GM19035 (cell line): Measurements from ENCODE around the gene SAMD13.
"Not testable (repeated sequence)": the region's sequence is repeated elsewhere in the genome, so short reads cannot be mapped to it uniquely, and the experiment has no call there.

Experiments
- ATAC-seq: cut with Tn5 transposase; IDR thresholded peaks from one replicate; pipeline ENCODE4 v1.9.1; 2021; ENCODE audit not compliant: unreplicated experiment

Gene SAMD13

DNA sequence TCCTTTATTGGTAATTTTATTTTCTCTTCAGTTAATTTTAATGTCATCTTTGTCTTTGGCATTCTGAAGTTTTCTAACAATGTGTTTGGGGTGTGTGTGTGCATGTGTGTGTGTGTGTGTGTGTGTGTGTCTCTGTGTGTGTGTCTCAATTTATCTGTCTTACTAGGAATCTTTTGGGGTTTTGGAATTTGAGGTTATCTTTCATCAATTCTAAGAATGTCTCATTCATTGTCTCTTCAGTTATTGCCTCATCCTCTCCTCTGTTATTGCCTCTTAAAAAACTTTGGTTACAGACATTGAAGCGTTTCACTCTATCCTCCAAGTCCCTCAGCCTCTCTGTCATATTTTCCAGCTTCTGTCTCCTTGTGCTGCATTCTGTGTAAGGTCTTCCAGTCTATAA, 18.1 kb upstream of the SAMD13 start:
- ATAC-seq: no peak

DNA sequence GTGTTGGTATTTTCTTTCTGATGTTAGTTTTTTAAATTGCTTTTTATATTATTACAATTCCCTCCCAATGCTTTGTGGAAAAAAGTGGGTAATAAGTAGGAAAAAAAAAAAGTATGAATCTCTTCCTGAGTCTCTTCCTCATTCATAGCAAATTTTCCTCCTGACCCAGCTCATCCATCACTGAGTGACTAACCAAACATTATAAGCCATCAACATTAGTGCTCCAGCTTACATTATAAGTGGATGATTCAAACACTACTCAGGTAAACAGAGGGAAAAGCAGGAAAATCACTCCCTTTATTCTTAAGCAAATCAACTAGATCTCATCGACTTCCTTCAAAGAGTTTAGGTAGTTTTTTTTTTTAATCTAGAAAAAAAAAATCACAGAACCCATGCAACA, 15.4 kb upstream of the SAMD13 start:
- no peak for ATAC-seq

DNA sequence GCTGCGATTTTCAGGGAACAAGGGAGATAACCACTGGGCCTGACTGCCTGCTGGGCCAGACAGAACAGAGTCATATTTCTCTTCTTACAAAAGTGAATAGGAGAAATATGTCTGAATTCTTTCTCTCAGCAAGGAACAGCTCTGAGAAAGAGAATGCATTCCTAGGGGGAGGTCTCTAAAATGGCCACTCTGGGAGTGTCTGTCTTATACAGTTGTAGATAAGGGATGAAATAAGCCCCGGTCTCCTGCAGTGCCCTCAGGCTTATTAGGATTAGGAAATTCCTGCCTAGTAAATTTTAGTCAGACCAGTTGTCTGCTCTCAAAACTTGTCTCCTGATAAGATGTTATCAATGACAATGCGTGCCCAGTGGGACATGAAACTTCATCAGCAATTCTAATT, 14.1 kb upstream of the SAMD13 start:
- ATAC-seq: not testable (repeated sequence)

- ATAC-seq: no peak
Measured at GRCh38 chr1:84289169-84289785, 12.2 kb upstream of the SAMD13 start.

GRCh38 chr1:84291882-84292655, 9.4 kb upstream of the SAMD13 start:
- no peak for ATAC-seq

GRCh38 chr1:84293766-84294165, 7.7 kb upstream of the SAMD13 start:
- no peak for ATAC-seq

- no peak for ATAC-seq
Measured at GRCh38 chr1:84294751-84295150, 6.8 kb upstream of the SAMD13 start.

DNA sequence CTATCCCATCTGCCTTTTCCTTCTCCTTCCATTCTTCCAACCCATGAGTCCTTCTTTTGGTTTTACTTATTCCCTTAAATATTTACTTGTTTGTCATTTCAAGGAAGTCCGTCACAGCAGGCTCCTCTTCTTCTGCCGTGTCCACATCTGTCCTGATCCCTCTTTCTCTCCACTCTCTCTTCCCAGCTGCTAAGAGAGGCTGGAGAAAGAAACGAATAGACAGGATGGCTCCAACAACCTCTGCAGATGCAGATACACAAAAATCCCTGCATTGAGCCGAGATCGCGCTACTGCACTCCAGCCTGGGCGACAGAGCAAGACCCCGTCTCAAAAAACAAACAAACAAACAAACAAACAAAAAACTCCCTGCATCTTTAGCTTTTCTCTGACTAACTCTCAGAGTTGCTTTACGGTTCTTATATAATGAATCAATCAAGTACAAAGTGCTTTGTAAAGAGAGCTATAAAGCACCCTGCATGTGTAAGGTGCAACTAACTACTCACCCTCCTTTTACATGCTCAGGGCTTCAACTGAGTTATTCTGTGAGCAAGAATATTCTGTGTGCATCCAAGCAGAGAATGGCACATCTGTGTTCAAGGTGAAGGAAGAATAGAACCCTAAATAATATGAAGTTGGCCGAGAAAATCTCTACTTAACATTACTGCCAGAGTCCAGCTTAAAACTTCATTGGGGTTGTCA, 3.8 kb upstream of the SAMD13 start:
- peak; percentile 2 for ATAC-seq

GRCh38 chr1:84298328-84298683, 3.2 kb upstream of the SAMD13 start:
- ATAC-seq: peak; percentile 74

GRCh38 chr1:84298684-84299535, 2.6 kb upstream of the SAMD13 start:
- ATAC-seq: peak; percentile 41

DNA sequence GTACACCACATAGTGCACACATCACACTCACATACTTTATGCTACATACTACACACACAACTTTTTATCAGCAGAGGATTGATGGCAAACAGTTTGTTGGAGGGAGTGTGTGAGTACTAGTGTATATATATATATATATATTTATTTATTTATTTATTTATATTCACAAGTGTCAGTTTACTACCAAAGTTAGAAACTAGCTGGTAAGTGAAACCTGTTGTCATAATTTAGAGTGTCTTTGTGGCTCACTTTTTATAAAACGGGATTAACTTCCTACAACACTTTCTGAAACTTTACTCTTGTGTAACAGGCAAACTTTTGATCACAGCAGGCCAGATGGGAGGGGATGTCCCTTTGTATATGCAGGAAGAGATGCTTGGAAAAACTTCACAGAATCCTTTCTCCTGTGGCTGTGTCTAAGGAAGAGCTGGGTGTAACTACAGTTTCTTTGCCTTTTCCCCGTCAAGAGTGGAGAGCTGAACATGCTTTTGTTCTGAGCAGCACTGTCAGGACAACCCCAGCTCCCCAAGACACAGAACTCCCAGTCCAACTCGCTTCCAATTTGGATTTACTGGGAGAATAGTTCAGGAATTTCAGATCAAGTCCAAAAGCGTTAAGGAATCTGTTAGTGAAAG, 1.9 kb upstream of the SAMD13 start:
- no peak for ATAC-seq

DNA sequence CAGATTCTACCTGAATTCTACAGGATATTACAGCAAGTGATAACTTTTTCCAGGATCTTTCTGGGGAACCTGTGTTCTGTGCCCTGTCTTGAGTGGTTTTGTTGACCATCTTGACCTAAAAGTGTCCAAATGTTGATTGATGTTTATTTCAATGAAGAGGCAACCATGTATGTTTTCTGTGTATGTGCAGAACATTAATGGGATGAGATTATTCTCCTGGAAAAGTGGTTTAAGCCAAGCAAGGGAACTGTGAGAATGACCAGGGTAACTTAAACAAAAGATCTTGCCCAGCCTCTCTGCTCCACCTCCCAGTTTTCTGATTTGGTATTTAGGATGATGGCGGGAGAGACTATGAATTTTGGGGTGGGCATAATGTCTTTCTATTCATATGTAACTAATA, 1.0 kb upstream of the SAMD13 start:
- no peak for ATAC-seq

DNA sequence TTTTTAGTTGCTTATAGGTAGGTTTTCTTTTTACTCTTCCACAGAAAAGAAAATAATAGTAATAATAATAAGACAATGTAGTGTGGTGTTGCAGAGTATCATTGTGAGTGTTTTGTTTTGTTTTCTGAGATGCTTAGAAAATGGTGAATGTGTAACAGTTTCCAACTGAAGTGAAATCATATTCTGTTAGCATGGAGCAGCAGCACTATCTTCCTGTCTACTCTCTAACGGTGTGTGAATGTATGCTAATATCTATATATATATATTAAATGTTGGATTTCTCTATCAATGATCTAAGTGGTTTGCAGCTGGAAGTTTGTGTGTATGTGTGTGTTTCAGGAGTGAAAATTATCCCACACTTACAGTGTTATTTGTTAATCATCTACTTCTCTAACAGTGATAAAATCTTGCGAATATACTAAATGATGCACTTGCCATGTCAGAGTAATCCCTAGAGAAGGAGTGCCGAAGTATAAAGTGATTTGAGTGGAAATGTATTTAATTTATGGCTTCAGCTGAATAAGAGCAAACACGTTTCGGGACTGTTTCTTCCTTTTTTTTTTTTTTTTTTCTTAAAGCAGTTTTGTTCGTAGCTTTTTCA, 377 bp downstream of the SAMD13 start:
- no peak for ATAC-seq

DNA sequence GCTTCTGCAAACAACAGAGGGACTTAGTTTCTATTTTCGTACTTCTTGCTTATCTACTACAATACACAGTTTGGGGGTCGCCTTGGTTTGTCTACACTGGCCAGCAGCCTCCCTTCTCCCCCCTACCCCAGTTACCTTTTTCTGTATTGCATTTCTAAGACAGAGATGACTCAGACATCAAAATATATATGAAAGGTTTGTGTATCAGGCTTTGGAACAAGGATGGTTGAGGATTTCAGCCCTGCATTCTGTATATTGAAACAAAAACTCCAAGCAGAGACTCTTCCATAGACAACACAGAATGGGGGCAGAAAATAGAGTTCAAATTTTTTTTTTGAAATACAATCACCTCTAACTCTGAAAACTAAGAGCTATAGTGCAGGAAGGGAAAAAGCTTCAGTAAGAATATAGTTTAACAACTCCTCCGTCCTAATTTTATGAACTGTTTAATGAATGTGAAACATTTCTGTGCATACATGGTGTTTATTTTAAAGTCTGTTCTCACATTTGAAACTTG, 1.9 kb downstream of the SAMD13 start:
- no peak for ATAC-seq

- ATAC-seq: no peak
Measured at GRCh38 chr1:84307398-84307797, 5.9 kb downstream of the SAMD13 start.

DNA sequence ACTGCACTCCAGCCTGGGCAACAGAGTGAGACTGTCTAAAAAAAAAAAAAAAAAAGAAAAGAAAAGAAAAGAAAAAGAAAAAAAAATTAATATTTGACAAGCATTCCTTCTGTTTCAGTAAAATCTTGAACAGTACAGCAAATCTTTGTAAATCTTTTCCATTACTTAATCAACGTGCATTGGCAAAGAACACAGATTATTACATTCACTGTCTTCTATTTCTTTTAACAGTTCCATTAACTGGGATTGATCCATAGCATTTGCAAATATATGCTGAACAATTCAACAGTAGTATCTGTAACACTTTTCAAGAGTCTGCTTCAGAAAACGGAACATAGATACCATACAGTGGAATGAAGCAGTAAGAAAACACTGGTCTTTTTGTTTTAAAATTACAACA, 9.8 kb downstream of the SAMD13 start:
- no peak for ATAC-seq

- ATAC-seq: no peak
Measured at GRCh38 chr1:84319662-84320061, 18.2 kb downstream of the SAMD13 start.

- ATAC-seq: no peak
Measured at GRCh38 chr1:84327830-84328229, 26.3 kb downstream of the SAMD13 start.

- no peak for ATAC-seq
Measured at GRCh38 chr1:84330125-84330984, 28.8 kb downstream of the SAMD13 start.
